Calu3 (cell line): ENCODE results near the gene RAB3IP. TPM values are rescaled to one million over a fixed set of nuclear protein-coding genes. Genes with fewer than 3 reads are reported as not detected.

ENCODE experiments used
- Bru-seq: library from RNA; stranded (reverse); fragments of 400-500 nt; gene quantifications from one replicate; lab custom pipeline; 2021; lab: Mats Ljungman, UMichigan
- BruChase-seq, 2 experiments: library from RNA; stranded (reverse); fragments of 400-500 nt; gene quantifications; one replicate each; lab custom pipeline; 2021; lab: Mats Ljungman, UMichigan
- BruUV-seq: library from RNA; stranded (reverse); fragments of 400-500 nt; replicated peaks from 2 replicates; lab custom pipeline; 2021; lab: Mats Ljungman, UMichigan
- CTCF ChIA-PET: fragments of 300-600 bp; sonication (Branson Sonifier 250); formaldehyde crosslinking; loops from one replicate; lab custom pipeline; 2022; ENCODE audit warnings: antibody characterized with exemption; lab: Charles Lee
- DNase-seq: peaks from one replicate; pipeline ENCODE4 v3.0.0; 2022
- H3K27ac Mint-ChIP-seq: one replicate; pipeline ENCODE4 v1.8.0; 2022; ENCODE audit warnings: mixed read lengths; ENCODE audit not compliant: unreplicated experiment
- H3K27me3 Mint-ChIP-seq: one replicate; pipeline ENCODE4 v1.8.0; 2022; ENCODE audit warnings: mixed read lengths; ENCODE audit not compliant: unreplicated experiment
- H3K36me3 Mint-ChIP-seq: one replicate; pipeline ENCODE4 v1.8.0; 2022; ENCODE audit warnings: mild to moderate bottlenecking, moderate library complexity, mixed read lengths; ENCODE audit not compliant: insufficient read depth, unreplicated experiment
- H3K4me1 Mint-ChIP-seq: one replicate; pipeline ENCODE4 v1.8.0; 2022; ENCODE audit warnings: mild to moderate bottlenecking, low read depth, mixed read lengths; ENCODE audit not compliant: unreplicated experiment
- H3K4me3 Mint-ChIP-seq: one replicate; pipeline ENCODE4 v1.8.0; 2022; ENCODE audit warnings: mild to moderate bottlenecking, low read depth, moderate library complexity, mixed read lengths; ENCODE audit not compliant: unreplicated experiment
- H3K9me3 Mint-ChIP-seq: one replicate; pipeline ENCODE4 v1.8.0; 2022; ENCODE audit warnings: low read depth, mixed read lengths; ENCODE audit not compliant: unreplicated experiment
- CTCF ChIP-seq: fragments of 200-600 bp; IDR thresholded peaks from one replicate; pipeline ENCODE4 v1.8.0; 2022; ENCODE audit warnings: antibody characterized with exemption; ENCODE audit not compliant: unreplicated experiment
- intact Hi-C: fragments of 100-400 bp; cut with micrococcal nuclease; formaldehyde crosslinking; loops from one replicate; pipeline ENCODE4 v1.10.0; 2022; ENCODE audit not compliant: unreplicated experiment
- long read RNA-seq: library from polyadenylated mRNA; stranded (forward); transcript quantifications from one replicate; pipeline ENCODE4 v2.0.0, GENCODE V29; 2022
- total RNA-seq: library from RNA; stranded (reverse); gene quantifications from 2 replicates; pipeline ENCODE4 v1.2.3, GENCODE V29; 2022

The RAB3IP gene
- 101 TPM in 2 replicates for total RNA-seq
- Bru-seq, nascent RNA: percentile 95 among the genes with signal in this experiment
- BruChase-seq, experiment 1, labeled RNA remaining after a 6-hour chase: percentile 91 among the genes with signal in this experiment
- percentile 93 among the genes with signal in this experiment for BruChase-seq, experiment 2, labeled RNA remaining after a 2-hour chase
- long read RNA-seq, full-length matches to known transcripts: 50 of 68 reads
- long read RNA-seq, partial matches to known transcripts: 5 of 68 reads
- long read RNA-seq, other reads (novel, unspliced or antisense): 13 of 68 reads

GRCh38 chr12:69738351-69739286 is at the start of gene RAB3IP:
TSS of gene RAB3IP (plus strand) at chr12:69738860. CDS start at chr12:69755409, 16,549 bp downstream.
- CTCF ChIA-PET: interaction anchor here (1.2 to 1.6 kb wide), 2 partner anchors 48 to 74 kb away, joined by 3 read pairs; no protein-coding TSS in a partner anchor
- no TSS peak for BruUV-seq
- Mint-ChIP-seq H3K27ac (peak within 1 kb of the TSS; percentile 99), H3K4me1 (peaks cover 26% of the 10 kb centered on the region), H3K36me3 (peaks cover 33% of the 10 kb centered on the region), H3K4me3 (peak within 1 kb of the TSS; percentile 96), H3K9me3 (no peaks in the 10 kb centered on the region), H3K27me3 (no peaks in the 10 kb centered on the region)
- DNase-seq: peak; percentile 97
- peak; percentile 85 for TF ChIP-seq CTCF
- intact Hi-C loops: no loop called here

GRCh38 chr12:69689638-69690037 is 49.0 kb upstream of the RAB3IP start:
- Mint-ChIP-seq H3K4me1 (peaks cover 44% of the 10 kb centered on the region), H3K9me3 (no peaks in the 10 kb centered on the region), H3K27me3 (no peaks in the 10 kb centered on the region), H3K4me3 (no peak overlapping the region), H3K36me3 (peaks cover 6% of the 10 kb centered on the region), H3K27ac (peak overlapping the region; percentile 87)
- CTCF ChIA-PET: interaction anchor here (1.0 kb wide), 1 partner anchor 48 kb away, joined by 3 read pairs; the partner anchor contains the start of gene RAB3IP
- TF ChIP-seq CTCF: no peak
- no TSS peak for BruUV-seq
- intact Hi-C loops: no loop called here
- DNase-seq: no peak

- peaks cover 17% of the 10 kb centered on the region for H3K4me1 Mint-ChIP-seq
- no peak overlapping the region for H3K27ac Mint-ChIP-seq
- H3K36me3 Mint-ChIP-seq: peaks cover 2% of the 10 kb centered on the region
- H3K27me3 Mint-ChIP-seq: no peaks in the 10 kb centered on the region
- H3K4me3 Mint-ChIP-seq: no peak overlapping the region
- CTCF ChIA-PET: no interaction called here
- no TSS peak for BruUV-seq
- no peak for TF ChIP-seq CTCF
- no peaks in the 10 kb centered on the region for H3K9me3 Mint-ChIP-seq
- intact Hi-C loops: no loop called here
- DNase-seq: no peak
Measured at GRCh38 chr12:69694123-69694522, 44.5 kb upstream of the RAB3IP start.

GRCh38 chr12:69698054-69698453 is 40.6 kb upstream of the RAB3IP start:
- TF ChIP-seq CTCF: no peak
- no peak overlapping the region for H3K4me3 Mint-ChIP-seq
- H3K36me3 Mint-ChIP-seq: no peaks in the 10 kb centered on the region
- no peak for DNase-seq
- intact Hi-C loops: no loop called here
- BruUV-seq: no TSS peak
- H3K27ac Mint-ChIP-seq: no peak overlapping the region
- H3K4me1 Mint-ChIP-seq: no peaks in the 10 kb centered on the region
- CTCF ChIA-PET: no interaction called here
- no peaks in the 10 kb centered on the region for H3K27me3 Mint-ChIP-seq
- no peaks in the 10 kb centered on the region for H3K9me3 Mint-ChIP-seq
